Metanephros (tissue), 2 donors: Measurements from ENCODE around the gene MED29. TPM values are rescaled to one million over a fixed set of nuclear protein-coding genes. Genes with fewer than 3 reads are reported as not detected.

ENCODE experiments used
- small RNA-seq: library from RNA; depleted of rRNA; stranded (forward); fragments of <200 nt; gene quantifications from one replicate; pipeline ENCODE3, GENCODE V24; 2014; ENCODE audit warnings: low replicate concordance
- total RNA-seq: library from RNA; depleted of rRNA; stranded (reverse); fragments of >200 nt; gene quantifications from one replicate; pipeline ENCODE4 v1.2.3, GENCODE V29; 2014

Gene MED29
- 58.0 TPM for total RNA-seq

DNA sequence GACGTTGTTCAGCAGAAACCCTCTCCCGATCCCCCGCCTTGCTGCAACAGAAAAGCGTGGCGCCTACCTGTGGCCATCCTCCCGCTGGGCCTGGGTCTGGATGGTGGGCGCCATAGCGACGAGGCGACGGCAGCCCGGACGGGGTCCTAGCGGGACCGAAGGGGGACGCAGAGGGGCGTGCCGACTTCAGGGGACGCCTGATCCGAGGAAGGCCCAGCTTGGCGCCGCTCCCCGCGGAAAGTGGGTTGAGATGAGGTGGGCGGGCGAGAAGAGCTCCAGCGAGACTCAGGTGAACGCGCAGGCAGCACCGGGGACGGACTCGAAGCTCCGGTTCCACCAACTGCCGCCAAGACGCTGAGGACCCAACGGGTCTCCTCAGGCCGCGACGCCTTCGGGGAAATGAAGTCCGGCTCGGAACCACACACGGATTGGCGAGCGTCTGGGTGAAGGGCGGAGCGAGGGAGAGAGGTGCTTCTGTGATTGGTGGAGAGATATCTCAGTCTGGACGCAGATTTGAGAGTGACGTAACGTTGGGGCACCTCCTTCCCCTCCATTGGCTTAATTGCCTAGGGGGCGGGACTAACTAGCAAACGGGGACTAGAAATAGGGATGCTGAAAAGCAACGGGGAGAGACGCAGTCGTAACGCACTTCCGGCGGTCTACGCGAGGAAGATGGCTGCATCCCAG lies at the start of gene MED29, which contains the start of gene PAF1:
Gene MED29, plus strand, starts transcription at position 628 of the 687 bp plus-strand sequence. Its CDS starts 45 bp downstream, at position 673.
Gene PAF1, minus strand, starts transcription at position 356 of the 687 bp plus-strand sequence. Its CDS starts 242 bp downstream, at position 114.

GRCh38 chr19:39341719-39342604 lies 49.2 kb upstream of the MED29 start, which contains the start of gene SAMD4B:
Gene SAMD4B (plus strand): TSS chr19:39342421. CDS start chr19:39356894, 14,473 bp downstream.

GRCh38 chr19:39406656-39407409 lies 15.7 kb downstream of the MED29 start, which contains the start of gene ZFP36:
Gene ZFP36 (plus strand): TSS chr19:39406847. CDS start chr19:39406905, 58 bp downstream.

DNA sequence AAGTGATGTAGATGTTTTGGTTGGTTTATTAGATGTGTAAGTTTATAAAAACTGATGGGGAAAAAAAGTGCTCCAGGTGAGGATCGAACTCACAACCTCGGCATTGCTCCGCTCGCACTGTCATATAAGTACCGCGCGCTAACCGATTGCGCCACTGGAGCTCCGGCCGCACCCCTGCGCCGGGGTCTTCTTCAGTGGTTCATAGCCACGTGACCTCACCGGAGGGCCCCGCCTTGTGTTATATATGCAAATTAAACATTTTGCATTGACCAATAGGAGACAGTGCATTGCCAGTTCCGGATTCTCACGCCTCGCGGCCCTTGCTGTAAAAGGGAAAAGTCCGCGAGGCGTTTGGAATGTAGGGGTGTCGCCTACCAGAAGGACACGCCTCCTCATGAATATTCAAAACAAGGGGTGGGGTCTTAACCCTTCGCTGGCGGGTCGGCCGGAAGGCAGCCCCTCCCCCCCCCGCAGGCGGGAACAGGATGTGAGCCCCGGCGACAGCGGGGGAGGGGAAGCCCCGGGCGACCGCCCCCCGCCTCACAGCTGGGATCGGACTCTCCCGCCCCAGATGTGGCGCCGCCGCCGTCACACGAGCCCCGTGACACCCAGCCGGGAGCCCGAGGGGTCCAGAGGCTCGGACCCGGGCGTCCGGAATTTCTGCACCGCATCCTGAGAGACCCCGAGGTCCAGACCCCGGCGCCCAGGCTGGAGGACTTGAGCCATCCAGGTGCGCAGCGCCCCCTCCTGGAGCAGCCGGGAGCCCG lies 21.1 kb downstream of the MED29 start, which contains the start of gene PLEKHG2:
Gene PLEKHG2, plus strand, starts transcription at position 570 of the 767 bp plus-strand sequence. CDS start 1,418 bp downstream, outside the sequence.

GRCh38 chr19:39435499-39436349 lies 44.5 kb downstream of the MED29 start, which contains the start of gene RPS16:
Gene RPS16 (minus strand): TSS chr19:39435949. CDS start chr19:39435895, 54 bp downstream.

DNA sequence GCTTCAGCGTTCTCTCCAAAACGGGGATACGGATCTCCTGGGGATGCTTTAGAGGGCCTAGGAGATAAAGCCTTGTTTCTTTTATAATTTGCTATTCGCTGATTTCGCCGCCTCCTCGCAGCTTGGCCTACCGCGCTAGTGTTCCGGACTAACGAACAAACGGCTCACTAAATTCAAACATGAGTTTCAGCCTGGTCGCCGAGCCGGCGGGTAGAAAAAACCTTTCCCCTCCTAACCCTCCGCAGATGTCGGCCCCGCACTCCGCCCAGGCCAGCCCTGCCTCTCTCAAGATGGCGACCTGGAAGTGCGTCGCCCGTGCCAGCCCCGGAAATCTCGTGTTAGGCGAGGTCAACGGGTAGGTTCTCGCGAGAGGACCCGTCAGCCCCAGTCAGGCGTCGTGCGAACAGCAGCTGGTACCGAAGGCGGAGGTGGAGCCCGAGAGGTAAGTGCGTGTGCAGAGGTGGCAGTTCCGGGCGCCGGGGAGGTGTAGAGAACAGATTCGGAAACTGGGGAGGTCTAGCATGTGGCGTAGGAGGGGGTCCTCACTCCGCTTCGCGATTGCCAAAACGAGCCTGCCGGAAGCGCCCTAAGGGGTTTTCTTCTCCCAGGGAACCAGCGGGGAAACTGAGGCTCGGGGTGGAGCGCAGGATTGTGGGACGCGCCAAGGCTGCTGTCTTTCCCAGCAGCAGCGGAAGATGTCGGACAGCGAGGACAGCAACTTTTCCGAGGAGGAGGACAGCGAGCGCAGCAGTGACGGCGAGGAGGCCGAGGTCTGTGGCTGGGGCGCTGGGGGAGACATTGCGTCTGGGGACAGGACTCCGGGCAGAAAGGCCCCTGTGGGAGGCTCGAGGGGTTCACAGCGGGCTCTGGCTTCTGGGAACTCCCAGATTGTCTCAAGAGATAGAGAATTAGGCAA lies 54.3 kb downstream of the MED29 start, which contains the start of gene SUPT5H:
Gene SUPT5H, plus strand, starts transcription at position 387 of the 916 bp plus-strand sequence. Its CDS starts 309 bp downstream, at position 696.

Small RNA genes within 50 kb of the gene (small RNA-seq; reads per million reads assigned to genes)
- gene AC011445.2 = 0.09 reads per million
- gene MIR4530 = 0.12 reads per million
- gene RN7SL566P = not detected

Other genes with a start within 250 kb of the MED29 start
- 2.3 TPM for gene NCCRP1, start 194.4 kb upstream of the MED29 start, total RNA-seq
- gene SYCN, start 187.1 kb upstream of the MED29 start, total RNA-seq = not detected
- not detected for gene IFNL3, start 146.4 kb upstream of the MED29 start, total RNA-seq
- gene IFNL4, start 142.5 kb upstream of the MED29 start, total RNA-seq = not detected
- not detected for gene IFNL2, start 123.0 kb upstream of the MED29 start, total RNA-seq
- not detected for gene IFNL1, start 95.0 kb upstream of the MED29 start, total RNA-seq
- 2.7 TPM for gene LRFN1, start 70.5 kb upstream of the MED29 start, total RNA-seq
- 19.1 TPM for gene GMFG, start 55.3 kb upstream of the MED29 start, total RNA-seq
- 87.2 TPM for gene SAMD4B, start 49.0 kb upstream of the MED29 start, total RNA-seq
- gene PAF1, start 272 bp upstream of the MED29 start, total RNA-seq = 30.4 TPM
- gene ZFP36, start 15.5 kb downstream of the MED29 start, total RNA-seq = 56.6 TPM
- gene PLEKHG2, start 21.3 kb downstream of the MED29 start, total RNA-seq = 76.6 TPM
- gene RPS16, start 44.6 kb downstream of the MED29 start, total RNA-seq = 259 TPM
- gene SUPT5H, start 54.2 kb downstream of the MED29 start, total RNA-seq = 57.6 TPM
- gene TIMM50, start 89.5 kb downstream of the MED29 start, total RNA-seq = 43.8 TPM
- gene DLL3, start 107.6 kb downstream of the MED29 start, total RNA-seq = 0.35 TPM
- gene SELENOV, start 123.8 kb downstream of the MED29 start, total RNA-seq = 4.7 TPM
- 4.7 TPM for gene EID2B, start 141.5 kb downstream of the MED29 start, total RNA-seq
- gene EID2, start 148.8 kb downstream of the MED29 start, total RNA-seq = 13.2 TPM
- not detected for gene LGALS13, start 211.1 kb downstream of the MED29 start, total RNA-seq